Measurements from ENCODE around the gene DIPK1B. TPM values are rescaled to one million over a fixed set of nuclear protein-coding genes. Genes with fewer than 3 reads are reported as not detected.

Gene DIPK1B
- total RNA-seq, 1 donor from 2014 or later: 22.4 TPM

GRCh38 chr9:136741883-136742571 lies 29.7 kb downstream of the DIPK1B start:
- Mint-ChIP-seq H3K4me3 (ENCODE audit: unreplicated experiment) (no peak overlapping the region), H3K27ac (ENCODE audit: unreplicated experiment) (no peak overlapping the region), H3K9me3 (ENCODE audit: unreplicated experiment) (peaks cover 3% of the 10 kb centered on the region), H3K36me3 (ENCODE audit: low read depth, unreplicated experiment) (no peaks in the 10 kb centered on the region), H3K27me3 (ENCODE audit: low read depth, unreplicated experiment) (peaks cover 12% of the 10 kb centered on the region), H3K4me1 (ENCODE audit: low read depth, unreplicated experiment) (no peaks in the 10 kb centered on the region)
- no peak for DNase-seq (ENCODE audit: low read depth)
- no peak overlapping the region for H3K4me2 ChIP-seq (ENCODE audit: low read length)
- H3K36me3 ChIP-seq (ENCODE audit: insufficient read depth, low read length): no peaks in the 10 kb centered on the region
- no peaks in the 10 kb centered on the region for H4K20me1 ChIP-seq (ENCODE audit: insufficient read depth, low read length)
- no peak for FAIRE-seq
- TF ChIP-seq EZH2 (IDR thresholded peaks at IDR 0.05; ENCODE audit: insufficient read depth, low read length): peak; percentile 92
- TF ChIP-seq CTCF (IDR thresholded peaks at IDR 0.05; ENCODE audit: insufficient read depth, low read depth, low read length): no peak
- no peak overlapping the region for H3K4me3 ChIP-seq (ENCODE audit: insufficient read depth, low read depth, low read length)
- H3K27me3 ChIP-seq (ENCODE audit: insufficient read depth, low read length): peaks cover 19% of the 10 kb centered on the region
- H3K4me1 ChIP-seq (ENCODE audit: insufficient read depth, low read length): no peaks in the 10 kb centered on the region
- H2AFZ ChIP-seq (ENCODE audit: low read depth, low read length): no peak overlapping the region
- H3K79me2 ChIP-seq (ENCODE audit: insufficient read depth, low read length): no peaks in the 10 kb centered on the region
- no peak overlapping the region for H3K27ac ChIP-seq (ENCODE audit: low read depth, low read length)
- H3K9ac ChIP-seq (ENCODE audit: low read length): no peak overlapping the region
- no peaks in the 10 kb centered on the region for H3K9me3 ChIP-seq (ENCODE audit: insufficient read depth, low read depth, low read length)

- Histone ChIP-seq H3K27me3 (ENCODE audit: insufficient read depth, low read length) (peaks cover 19% of the 10 kb centered on the region), H3K9ac (ENCODE audit: low read length) (no peak within 1 kb of the TSS), H3K79me2 (ENCODE audit: insufficient read depth, low read length) (no peaks in the 10 kb centered on the region), H4K20me1 (ENCODE audit: insufficient read depth, low read length) (no peaks in the 10 kb centered on the region), H3K27ac (ENCODE audit: low read depth, low read length) (no peak within 1 kb of the TSS), H3K36me3 (ENCODE audit: insufficient read depth, low read length) (no peaks in the 10 kb centered on the region), H3K9me3 (ENCODE audit: insufficient read depth, low read depth, low read length) (no peaks in the 10 kb centered on the region), H3K4me2 (ENCODE audit: low read length) (no peak within 1 kb of the TSS), H2AFZ (ENCODE audit: low read depth, low read length) (no peak within 1 kb of the TSS), H3K4me1 (ENCODE audit: insufficient read depth, low read length) (no peaks in the 10 kb centered on the region), H3K4me3 (ENCODE audit: insufficient read depth, low read depth, low read length) (no peak within 1 kb of the TSS)
- no peak within 1 kb of the TSS for H3K27ac Mint-ChIP-seq (ENCODE audit: unreplicated experiment)
- DNase-seq (ENCODE audit: low read depth) (no peak), FAIRE-seq (no peak)
- peaks cover 13% of the 10 kb centered on the region for H3K27me3 Mint-ChIP-seq (ENCODE audit: low read depth, unreplicated experiment)
- H3K36me3 Mint-ChIP-seq (ENCODE audit: low read depth, unreplicated experiment): no peaks in the 10 kb centered on the region
- H3K9me3 Mint-ChIP-seq (ENCODE audit: unreplicated experiment): peaks cover 3% of the 10 kb centered on the region
- no peak within 1 kb of the TSS for H3K4me3 Mint-ChIP-seq (ENCODE audit: unreplicated experiment)
- TF ChIP-seq EZH2 (IDR thresholded peaks at IDR 0.05; ENCODE audit: insufficient read depth, low read length) (peak; percentile 25), CTCF (IDR thresholded peaks at IDR 0.05; ENCODE audit: insufficient read depth, low read depth, low read length) (no peak)
- H3K4me1 Mint-ChIP-seq (ENCODE audit: low read depth, unreplicated experiment): no peaks in the 10 kb centered on the region
Observed at GRCh38 chr9:136742591-136743391, 30.4 kb downstream of the DIPK1B start, which contains the start of gene LCN10. Gene LCN10 (minus strand): TSS chr9:136742940. CDS start chr9:136742903, 37 bp downstream.

All from astrocyte (in vitro differentiated cells and primary cell).